NCI-H2107 (cell line): ENCODE results near the gene DTX1.

Source experiments
- DNase-seq: peaks from one replicate; lab custom pipeline; 2025; lab: John Stamatoyannopoulos, UW

DTX1 gene

GRCh38 chr12:113056631-113057488 lies at the start of gene DTX1:
TSS of gene DTX1 (plus strand) at chr12:113056730. CDS start at chr12:113058193, 1,463 bp downstream.
- no peak for DNase-seq

GRCh38 chr12:113007166-113007565 lies 49.4 kb upstream of the DTX1 start:
- DNase-seq = no peak

- no peak for DNase-seq
Observed at GRCh38 chr12:113010701-113011100, 45.8 kb upstream of the DTX1 start.

GRCh38 chr12:113014565-113014964 lies 42.0 kb upstream of the DTX1 start:
- DNase-seq = no peak

- no peak for DNase-seq
Observed at GRCh38 chr12:113016796-113017195, 39.7 kb upstream of the DTX1 start.

GRCh38 chr12:113019025-113019424 lies 37.5 kb upstream of the DTX1 start:
- DNase-seq = no peak

DNA sequence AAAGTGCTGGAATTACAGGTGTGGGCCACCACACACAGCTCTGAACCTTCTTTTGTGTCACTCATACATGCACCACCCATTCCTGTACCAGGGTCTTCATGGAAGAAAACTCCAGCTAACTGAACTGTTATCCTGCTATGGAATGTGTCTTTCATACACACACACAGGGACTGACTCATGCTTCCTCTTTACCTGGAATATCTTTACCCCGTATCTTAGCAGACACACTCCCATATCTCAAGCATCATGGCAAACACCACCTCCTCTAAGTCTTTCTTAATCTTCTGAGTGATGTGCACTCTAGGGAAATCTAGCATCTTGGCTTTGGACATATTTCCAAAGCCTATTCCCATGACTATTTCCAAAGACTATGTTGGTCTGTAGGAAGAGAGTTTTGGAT lies 35.0 kb upstream of the DTX1 start:
- no peak for DNase-seq

DNA sequence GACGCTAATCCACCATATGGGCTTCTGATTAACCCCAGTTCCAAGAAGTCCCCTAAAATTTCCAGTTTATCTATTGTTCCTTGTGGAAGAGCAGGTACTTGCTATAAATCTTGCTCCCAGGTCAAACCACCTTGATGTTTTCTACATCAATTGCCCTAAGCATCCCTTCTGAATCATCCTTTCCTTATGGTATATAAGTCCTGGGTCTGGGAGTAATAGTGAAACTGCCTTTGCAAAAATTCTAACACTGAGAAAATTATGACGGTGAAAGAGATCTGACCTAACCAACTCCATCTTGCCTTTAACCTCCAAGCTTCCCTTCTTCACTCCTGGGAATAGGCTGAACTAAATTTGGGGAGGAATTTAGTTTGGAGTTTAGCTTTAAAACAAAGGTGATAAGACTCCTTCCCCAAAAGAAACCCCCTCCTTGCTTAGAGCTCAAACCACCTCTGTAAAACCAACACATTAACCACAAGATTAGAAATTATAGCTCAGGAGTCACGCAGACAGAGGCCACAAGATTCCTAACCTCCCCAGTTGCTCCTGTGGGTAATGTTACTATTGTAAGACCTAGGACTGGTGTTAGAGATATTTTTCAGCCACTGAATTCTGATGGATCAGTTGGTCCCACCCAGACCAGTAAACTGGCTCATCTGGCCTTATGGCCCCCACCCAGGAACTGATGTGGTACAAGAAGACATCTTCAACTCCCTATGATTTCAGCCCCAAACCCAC lies 33.8 kb upstream of the DTX1 start:
- no peak for DNase-seq

- DNase-seq = no peak
Observed at GRCh38 chr12:113027726-113028125, 28.8 kb upstream of the DTX1 start.

DNA sequence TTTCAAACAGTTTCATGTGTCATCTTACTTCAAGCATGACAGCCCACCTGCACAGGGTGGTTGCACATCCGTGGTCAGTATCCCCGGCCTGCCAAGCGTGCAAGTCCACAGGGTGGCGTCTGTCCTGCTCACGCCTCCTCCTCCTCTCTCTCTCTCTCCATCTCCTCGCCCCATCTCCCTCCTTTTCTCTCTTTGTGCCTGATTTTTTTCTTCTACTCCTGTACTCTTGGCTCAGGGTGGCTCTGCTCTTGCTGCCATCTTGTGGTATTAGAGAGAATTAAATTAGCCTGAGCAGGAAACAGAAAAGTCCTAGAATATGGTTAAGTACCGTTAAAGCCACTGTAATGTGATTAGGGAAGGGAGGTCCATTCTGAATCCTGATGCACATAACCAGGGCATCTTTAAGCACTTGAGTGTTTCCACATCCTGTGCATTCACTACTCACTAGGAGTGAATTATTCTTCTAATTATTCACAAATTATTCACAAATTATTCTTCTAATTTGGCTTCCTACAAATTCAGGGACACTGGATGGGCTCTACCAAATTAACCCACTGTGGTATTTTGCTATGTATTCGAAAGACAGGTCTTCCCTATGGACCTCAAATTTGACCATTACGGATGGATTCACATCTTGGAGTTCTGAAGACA lies 25.5 kb upstream of the DTX1 start:
- peak; percentile 15 for DNase-seq

DNA sequence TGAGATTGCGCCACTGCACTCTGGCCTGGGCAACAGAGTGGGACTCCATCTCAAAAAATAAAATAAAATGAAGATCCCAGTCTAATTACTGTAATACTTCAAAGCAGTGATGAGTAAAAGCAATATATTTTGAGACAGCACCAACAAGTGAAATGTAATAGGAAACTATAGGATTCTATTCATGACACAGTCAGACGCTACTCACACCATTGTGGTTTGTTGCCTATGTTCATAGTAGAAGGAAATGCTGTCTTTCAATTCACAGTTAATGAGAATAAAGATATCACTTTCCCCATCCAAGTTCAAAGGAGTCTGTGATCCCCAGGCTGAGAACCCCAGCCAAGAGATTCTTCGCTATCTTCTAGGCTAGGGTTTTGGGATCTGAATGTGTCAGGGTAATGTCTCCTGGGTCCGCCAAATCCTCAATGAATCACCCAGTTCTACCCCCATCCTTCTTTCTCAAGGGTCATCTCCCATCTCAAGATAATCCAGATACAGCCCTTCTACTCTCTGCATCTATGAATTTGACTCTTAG lies 16.6 kb upstream of the DTX1 start:
- no peak for DNase-seq

- DNase-seq = no peak
Observed at GRCh38 chr12:113040722-113041171, 15.8 kb upstream of the DTX1 start.

DNA sequence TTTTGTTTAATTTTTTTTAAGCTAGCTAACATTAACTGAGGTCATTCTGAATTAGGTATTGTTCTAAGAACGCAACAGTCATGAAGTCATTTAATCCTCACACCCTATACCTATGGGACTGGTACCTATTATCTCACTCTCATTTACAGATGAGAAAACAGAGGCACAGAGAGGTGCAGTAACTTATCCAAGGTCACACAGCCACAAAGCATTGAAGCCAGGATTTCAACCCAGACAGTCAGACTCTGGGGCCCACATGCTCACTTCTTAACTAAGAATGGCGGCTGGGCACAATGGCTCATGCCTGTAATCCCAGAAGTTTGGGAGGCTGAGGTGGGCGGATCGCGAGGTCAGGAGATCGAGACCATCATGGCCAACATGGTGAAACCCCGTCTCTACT lies 15.0 kb upstream of the DTX1 start:
- no peak for DNase-seq

GRCh38 chr12:113043240-113043639 lies 13.3 kb upstream of the DTX1 start:
- no peak for DNase-seq

- DNase-seq = no peak
Observed at GRCh38 chr12:113044516-113044915, 12.0 kb upstream of the DTX1 start.

GRCh38 chr12:113048716-113049127 lies 7.8 kb upstream of the DTX1 start:
- peak; percentile 53 for DNase-seq

DNA sequence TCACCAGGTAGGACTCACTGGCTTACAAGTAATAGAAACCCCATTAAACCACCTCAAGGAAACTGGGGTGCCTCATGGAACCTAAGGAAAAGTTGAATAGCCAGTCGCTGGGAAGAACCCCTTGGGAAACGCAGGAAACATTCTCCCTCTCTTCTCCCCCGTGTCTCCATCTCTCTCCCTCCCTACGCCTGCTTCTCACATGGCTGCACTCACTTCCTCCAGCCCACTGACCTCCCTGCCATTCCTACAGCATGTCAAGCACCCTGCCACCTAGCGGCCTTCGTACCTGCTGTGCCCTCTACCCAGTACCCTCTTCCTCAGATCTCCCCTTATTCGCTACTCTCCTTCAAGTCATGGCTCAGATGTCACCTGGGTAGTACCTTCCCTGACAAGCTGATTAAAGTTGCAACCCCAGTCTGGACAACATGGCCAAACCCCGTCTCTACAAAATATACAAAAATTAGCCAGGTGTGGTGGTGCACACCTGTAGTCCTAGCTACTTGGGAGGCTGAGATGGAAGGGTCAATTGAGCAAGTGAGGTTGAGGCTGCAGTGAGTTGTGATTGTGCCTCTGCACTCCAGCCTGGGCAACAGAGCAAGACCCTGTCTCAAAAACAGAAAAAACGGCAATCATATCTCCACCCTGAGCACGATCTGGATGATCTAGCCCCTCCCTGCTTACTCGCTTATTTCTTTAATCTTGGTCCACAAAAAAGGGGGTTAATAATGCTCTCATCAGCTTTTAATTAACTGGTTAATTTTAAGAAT lies 6.4 kb upstream of the DTX1 start:
- DNase-seq = no peak

GRCh38 chr12:113050795-113051194 lies 5.7 kb upstream of the DTX1 start:
- DNase-seq = no peak

- no peak for DNase-seq
Observed at GRCh38 chr12:113051759-113052158, 4.8 kb upstream of the DTX1 start.

GRCh38 chr12:113052326-113052725 lies 4.2 kb upstream of the DTX1 start:
- DNase-seq = no peak

GRCh38 chr12:113054948-113055486 lies 1.5 kb upstream of the DTX1 start:
- DNase-seq = no peak
